Activated CD4-positive, alpha-beta T cell treated with anti-CD3 and anti-CD28 coated beads for 24 hours (primary cell): ENCODE measurements around the gene GABBR2.
"Not testable (repeated sequence)": the region's sequence is repeated elsewhere in the genome, so short reads cannot be mapped to it uniquely, and the experiment has no call there.

Experiments used
- DNase-seq, 2 donors: peaks; one replicate each; pipeline ENCODE4 v3.0.0-alpha.2; 2020; ENCODE audit warnings: low read depth in 2 of 2

GABBR2 gene

GRCh38 chr9:98516205-98516896 is 192.4 kb downstream of the GABBR2 start:
- DNase-seq, result no peak

DNA sequence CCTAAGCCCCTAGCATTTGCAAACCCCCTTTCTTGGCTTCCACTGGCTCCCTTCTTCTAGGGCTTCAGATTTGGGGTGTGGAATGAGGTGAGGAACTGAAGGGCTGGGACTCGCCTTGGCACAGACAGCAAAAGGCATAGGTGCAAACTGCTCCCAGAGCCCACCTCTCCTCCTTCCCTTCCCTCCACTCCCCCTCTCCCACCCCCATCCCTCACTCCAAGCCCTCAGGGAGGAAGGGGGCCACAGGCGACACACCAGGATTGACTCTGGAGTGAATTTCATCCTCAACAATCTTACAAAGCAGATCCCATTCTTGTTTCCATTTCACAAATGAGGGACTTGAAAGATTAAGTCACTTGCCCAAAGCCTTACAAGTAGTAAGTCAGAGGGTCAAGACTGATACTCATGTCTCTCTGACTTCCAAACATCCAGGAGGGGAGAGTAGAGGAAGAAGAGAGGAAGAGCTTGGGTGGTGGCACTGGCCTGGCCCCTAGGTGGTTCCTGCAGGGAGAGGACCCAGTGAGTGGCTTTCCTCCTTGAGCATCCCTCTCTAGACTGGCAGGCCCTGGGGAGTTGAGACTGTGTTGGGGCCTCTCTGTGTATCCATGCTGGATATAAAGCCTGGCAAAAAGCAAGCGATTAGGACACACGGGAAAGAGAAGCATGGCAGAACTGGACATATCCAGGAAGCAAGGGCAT is 193.1 kb downstream of the GABBR2 start:
- no peak for DNase-seq

DNA sequence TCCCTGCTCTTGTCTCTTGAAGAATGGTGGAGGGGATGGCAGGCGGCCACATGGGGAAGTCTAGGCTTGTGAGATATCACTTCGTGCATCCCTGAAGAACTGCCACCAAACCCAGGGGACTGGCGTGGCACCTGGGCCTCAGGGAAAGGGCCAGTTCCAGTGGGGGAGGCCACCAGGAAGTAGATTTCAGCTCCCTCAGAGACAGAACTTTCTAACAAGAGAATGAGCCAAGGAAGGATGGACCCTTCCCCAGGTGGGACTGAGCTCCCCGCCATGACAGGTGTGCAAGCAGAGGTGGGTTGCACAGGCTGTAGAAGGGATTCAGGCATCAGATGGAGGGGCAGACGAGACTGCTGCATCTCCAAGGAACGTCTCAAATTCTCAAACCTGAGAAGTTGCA is 193.9 kb downstream of the GABBR2 start:
- DNase-seq, result no peak

DNA sequence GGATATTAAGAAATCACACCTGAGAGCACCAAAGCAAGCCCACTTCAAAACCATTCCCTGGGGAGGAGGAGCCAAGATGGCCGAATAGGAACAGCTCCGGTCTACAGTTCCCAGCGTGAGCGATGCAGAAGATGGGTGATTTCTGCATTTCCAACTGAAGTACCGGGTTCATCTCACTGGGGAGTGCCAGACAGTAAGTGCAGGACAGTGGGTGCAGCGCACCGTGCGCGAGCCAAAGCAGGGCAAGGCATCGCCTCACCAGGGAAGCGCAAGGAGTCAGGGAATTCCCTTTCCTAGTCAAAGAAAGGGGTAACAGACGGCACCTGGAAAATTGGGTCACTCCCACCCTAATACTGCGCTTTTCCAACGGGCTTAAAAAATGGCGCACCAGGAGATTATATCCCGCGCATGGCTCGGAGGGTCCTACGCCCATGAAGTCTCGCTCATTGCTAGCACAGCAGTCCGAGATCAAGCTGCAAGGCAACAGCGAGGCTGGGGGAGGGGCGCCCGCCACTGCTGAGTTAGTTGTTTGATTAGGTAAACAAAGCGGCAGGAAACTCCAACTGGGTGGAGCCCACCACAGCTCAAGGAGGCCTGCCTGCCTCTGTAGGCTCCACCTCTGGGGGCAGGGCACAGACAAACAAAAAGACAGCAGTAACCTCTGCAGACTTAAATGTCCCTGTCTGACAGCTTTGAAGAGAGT is 200.4 kb downstream of the GABBR2 start:
- not testable (repeated sequence) for DNase-seq

GRCh38 chr9:98506422-98507054 is 202.2 kb downstream of the GABBR2 start:
- DNase-seq, result no peak

DNA sequence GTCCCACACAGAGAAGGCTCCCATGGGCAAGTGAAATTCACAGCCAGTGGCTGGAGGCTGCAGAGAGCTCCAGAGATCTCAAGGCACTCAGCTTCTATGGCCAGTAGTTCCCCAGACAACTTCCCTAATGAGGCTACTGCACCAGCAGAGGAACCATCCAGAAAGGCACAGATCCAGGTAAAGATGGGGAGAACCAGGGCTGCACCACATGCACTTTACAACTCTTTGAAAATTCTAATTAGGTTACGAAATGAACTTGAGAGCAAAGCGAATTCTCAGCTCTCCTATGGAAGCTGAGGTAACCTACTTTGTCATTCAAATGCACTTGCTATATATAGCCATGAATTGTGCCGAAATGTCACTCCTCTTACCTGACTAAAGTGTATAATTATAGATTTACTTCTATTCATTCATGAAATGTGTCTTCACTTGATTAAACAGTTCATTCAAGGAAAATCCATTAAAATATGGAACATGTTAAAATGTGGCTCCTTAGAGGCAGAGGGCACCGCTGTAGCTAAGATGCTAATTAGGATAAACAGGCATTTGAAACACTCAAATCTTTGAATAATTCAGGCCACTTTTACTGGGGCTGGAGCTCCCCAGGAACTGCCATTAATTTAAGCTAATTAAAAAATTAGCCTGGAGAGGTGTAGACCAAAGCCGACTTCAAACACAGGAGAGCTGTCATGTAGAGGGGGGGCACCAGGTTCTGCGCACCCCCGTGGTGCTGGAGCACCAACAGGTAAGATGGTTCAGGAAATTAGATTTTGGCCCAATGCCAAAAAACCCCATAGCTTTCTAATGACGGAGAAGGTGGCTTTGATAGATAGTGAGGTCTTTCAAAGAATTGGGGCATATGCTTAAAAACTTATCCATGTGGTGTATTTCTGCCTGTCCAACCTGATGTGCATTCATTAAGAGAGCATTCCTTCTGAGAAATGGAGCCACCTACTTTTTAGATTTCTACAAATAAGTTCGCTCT is 204.1 kb downstream of the GABBR2 start:
- no peak for DNase-seq

DNA sequence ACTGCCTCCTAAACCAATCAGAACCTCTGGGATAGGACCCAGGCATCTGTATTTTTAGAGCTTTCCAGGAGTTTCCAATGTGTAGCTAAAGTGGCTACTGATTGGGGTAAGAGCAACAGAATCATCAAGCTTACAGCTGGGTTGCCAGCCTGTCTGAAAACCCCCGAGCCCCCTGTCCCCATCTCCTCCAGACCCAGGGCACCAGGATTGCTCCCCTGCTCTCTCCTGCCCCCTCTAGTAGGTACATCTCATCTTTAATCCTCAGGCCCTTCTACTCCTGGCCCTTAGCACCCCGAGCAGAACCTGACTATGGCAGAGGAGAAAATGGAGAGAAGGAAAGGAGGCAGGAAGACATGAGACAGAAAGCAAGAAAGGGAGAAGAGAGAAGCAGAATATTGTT is 204.9 kb downstream of the GABBR2 start:
- no peak for DNase-seq

DNA sequence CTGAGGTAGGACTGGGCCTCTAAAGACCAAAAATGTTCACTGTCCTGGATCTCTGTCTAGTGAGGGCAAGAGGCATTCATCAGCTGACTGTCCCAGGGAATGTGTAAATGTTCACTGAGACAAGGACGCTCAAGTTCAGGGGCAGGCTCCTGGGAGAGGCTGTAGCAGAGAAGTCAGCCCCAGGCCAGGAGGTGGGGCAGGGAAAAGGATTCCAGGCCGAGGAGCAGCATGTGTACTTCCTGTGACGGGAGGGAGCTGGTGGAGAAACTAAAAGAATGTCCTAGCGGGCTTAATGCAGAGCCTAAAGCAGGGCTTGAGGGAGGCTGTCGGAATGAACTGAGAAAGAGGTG is 205.8 kb downstream of the GABBR2 start:
- no peak for DNase-seq

DNA sequence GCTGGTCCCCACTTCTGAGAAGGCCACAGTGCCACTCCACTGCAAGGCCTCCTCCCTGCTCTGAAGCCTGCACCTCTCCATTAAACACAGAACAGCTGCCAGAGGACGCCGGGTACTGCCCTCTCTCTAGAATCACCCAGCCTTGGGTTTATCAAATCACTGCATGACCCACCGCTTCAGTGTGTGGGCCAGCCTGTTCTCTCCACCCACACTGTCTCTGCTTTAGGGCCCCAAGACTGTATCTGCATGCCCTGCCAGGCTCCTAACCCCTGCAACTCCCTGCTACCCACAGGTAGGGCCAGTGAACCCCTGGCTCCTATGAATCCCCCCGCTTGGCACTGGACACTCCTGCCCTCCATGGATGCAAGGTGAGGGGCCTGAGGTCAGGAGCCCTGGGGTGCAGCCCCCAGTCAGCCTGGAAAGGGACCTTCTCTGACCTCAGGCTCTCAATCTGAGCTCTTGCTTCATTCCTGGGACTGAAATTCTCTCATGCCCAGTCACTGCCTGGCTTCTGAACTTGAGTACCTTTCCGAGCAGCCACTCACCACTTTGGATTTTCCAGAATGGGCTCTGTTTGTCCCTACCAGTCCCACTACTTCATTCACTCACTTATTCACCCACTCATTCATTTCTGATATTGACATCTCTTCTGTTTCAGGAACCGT is 206.3 kb downstream of the GABBR2 start:
- no peak for DNase-seq

DNA sequence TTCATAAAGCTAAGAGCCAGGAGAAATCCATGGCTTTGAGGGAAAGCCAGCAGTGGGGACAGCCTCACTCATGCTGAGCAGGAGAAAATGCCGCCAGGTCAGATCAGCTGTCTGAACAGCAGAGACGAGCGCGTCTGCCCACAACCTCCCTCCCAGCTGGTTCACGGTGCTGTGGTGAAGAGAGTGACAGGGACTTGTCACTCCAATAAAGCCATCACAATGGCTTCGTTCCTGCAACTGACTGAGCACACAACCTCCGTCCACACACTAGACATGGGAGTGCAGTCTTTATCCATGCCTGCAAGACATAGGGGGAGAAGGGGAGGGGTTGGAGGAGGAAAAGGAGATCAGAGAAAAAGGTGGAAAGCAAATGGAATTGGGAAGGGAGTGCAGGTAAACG is 206.9 kb downstream of the GABBR2 start:
- DNase-seq, result no peak

- not testable (repeated sequence) for DNase-seq
Measured at GRCh38 chr9:98501259-98501658, 207.5 kb downstream of the GABBR2 start.

DNA sequence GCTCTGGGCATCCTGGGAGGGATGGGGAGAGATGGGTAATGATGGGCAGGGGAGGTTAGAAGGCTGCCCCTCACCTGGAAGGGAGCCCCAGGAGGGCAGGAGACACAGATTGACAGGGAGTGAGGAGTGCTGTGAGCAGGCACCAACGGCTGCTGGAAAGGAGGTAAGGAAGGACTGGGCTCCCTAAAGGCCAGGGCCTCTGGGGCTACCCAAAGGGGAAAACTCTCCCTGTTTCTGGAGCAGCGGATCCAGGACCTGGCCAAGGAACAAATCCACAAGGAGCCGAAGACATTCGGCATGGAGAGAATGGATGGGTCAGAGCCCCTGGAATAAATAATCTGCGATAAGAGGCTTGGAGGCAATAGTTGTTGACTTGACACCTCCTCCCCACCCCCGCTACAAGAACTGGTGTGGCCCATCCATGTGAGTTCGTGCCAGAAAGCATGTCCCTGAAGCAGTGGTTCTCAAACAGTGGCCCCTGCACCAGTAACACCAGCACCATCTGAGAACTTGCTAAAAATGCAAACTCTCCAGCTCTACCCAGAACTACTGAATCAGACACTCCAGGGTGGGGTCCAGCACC is 208.3 kb downstream of the GABBR2 start:
- DNase-seq, result no peak

GRCh38 chr9:98495530-98495929 is 213.2 kb downstream of the GABBR2 start:
- DNase-seq, result no peak

DNA sequence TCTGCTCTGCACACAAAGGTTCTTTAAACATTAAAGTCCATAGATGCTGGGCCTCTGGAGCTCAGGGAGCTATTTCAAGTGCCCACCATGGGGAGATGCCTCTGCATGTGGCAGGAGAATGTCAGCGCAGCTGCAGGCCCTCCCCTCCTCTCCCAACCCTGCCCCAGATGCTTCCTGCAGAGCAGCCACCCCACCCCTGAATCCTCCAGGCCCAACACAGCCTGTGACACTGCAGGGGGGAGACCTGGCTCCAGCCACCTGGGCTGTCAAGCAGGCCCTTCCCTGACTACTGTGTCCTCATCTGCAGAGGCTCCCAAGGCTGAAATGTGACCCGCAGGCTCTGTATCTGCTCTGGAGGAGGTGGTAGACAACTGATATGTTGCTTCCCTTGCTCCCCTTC is 213.9 kb downstream of the GABBR2 start:
- DNase-seq, result no peak

DNA sequence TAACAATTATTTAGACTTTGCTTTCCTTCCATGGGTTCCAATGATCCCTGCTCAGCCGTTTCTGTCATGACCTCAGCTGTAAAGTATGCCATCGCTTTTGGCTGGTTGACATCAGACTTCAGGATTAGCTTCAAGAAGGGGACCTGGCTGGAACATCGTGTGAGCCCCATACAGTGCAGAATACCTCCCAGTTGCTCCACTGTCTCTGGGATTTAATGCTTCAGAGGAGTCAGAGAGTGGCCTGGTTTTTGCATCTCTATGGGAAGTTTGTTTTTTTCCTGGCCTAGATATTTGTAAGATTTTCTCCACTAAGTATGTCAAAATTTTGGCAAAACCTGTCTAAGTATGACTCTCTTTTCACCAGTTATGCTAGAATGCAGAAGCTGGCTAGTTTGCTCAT is 216.9 kb downstream of the GABBR2 start:
- DNase-seq, result no peak

DNA sequence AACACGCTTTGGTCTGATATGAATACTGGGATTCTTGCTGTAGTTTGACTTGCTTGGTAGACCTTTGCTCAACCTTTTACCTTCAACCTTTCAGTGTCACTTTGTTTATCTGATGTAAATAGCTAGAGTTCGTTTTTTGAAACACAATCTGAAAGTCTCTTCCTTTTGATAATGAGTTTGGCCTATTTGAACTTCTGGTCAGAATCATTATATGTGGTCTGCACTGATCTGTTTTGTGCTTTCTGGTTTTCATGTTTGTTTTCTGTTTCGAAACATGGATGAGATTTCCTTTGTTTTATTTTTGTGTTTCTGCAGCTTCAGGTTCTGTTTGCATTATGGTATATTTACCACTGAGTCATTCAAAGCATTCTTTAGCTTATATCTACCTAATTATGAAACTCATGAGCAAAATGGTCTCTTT is 217.5 kb downstream of the GABBR2 start:
- DNase-seq, result no peak

- DNase-seq, result no peak
Measured at GRCh38 chr9:98488571-98489312, 220.0 kb downstream of the GABBR2 start.

DNA sequence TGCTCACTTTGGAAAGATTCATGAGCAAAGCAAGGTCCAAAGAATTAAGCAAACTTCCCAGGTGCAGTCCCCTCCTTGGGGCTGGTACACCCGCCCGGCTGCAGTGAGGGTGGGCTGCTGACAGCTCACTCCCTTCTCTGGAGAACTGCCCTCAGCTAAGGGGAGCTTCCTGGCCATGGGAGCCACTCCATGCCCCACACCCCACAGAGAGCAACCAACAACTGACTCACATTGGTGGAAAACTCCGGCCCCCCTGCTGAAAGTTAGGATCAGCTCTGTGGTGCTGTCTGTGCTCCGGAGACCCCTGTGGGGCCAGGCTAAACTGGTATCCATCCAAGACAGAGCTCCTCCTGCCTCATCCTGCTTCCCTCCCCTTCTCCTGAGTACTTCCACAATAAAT is 223.0 kb downstream of the GABBR2 start:
- DNase-seq, result no peak

- no peak for DNase-seq
Measured at GRCh38 chr9:98484162-98484561, 224.6 kb downstream of the GABBR2 start.

- DNase-seq, result no peak
Measured at GRCh38 chr9:98482226-98482625, 226.5 kb downstream of the GABBR2 start.
